Stimulated activated CD4-positive, alpha-beta T cell treated with anti-CD3 and anti-CD28 coated beads, Interleukin-15, amount 100 ng/mL, for 1 hour (primary cell): ENCODE data around the gene AMOT.

ENCODE experiments used
- DNase-seq, 2 donors: peaks; one replicate each; pipeline ENCODE4 v3.0.0-alpha.2; 2020; ENCODE audit warnings: low read depth in 1 of 2, low spot score in 1 of 2

Gene AMOT

DNA sequence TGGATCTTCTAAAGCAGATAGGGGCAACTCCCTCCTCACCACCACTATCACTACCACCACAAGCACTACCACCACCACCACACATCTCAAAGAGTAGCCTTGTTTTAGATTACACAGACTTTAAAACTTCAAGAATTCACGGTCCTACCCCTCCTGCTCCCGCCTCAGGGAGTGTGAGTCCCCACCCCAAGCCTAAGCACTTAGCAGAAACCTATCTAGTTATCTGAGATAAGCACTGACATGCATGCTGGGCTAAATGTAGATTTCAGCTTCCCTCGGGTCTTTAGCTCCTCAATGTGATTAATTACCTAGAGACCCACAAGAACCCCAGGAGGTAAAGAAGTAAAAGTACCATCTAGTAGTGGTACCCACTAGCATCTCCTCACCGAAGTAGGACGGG, 775 bp downstream of the AMOT start:
- no peak for DNase-seq

DNA sequence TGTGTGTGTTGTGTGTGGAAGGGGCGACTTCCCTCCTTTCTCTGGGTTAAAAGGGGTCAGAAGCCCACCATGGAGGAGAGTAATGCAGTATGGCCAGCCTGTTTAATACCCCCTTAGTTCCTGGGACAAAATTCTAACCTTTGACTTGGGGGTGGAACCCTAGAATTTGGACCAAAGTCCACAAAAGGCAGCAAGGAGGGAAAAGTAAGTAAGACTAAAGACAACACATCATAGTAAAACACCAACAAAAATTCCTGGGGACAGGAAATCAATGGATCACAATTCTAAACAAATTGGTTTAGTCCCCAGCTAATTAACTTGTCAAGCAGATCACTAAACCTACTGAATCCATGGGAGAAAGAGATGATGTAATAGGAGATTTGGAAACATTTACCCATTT, 3.1 kb downstream of the AMOT start:
- DNase-seq: no peak

DNA sequence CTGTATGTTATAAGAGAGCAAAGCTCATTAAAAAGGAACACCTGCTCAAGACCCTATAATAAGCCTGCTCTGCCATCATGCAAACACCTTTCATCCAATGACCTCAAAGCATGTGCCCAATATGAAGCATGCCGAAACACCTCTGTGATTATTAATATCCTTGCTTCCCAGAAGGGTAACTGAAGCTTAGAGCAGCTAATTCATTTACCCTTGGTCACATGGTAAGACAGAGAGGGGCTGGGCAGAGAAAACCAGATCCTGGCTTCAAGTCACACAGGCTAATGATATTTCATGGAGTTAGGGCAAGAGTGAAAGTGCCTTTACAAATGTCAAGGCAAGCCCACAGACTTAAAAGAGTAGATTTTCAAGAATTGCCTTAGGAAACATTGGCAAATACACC, 5.6 kb downstream of the AMOT start:
- DNase-seq: no peak

DNA sequence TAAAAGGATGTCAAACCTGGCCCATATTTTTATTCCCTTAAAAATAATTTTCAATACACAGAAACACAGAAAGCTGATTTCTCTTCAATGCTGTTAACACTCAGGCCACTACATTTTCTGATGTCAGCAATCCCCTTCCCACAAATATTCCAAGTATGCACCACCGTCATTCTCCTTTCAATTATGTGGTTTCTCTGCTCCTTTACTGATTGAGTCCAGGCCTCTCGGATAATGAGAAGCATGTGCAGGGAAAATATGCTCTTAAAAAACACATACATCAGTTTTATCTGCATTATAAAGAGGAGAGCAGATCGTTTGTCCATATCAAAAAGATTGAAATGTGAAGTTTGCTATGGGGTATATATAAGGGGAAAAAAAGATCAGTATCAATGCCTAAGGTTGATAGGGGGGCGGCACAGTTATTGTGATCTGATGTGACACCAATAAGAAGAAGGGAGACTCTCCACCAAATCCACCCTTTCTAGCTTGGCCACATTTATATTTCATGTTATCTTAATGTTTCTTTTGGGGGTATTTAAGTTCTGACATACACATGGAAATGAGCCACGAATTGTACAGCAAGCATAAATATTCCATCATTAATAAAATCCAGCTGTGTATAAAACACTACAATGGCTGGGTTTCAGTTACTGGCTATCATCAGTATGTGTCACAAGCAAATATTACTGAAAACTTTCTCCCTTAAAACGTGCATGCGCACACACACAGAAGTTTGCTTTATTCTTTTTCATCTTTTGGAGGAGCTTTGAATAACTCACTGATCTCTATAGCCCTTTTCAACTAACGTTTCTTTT, 6.4 kb downstream of the AMOT start:
- no peak for DNase-seq

DNA sequence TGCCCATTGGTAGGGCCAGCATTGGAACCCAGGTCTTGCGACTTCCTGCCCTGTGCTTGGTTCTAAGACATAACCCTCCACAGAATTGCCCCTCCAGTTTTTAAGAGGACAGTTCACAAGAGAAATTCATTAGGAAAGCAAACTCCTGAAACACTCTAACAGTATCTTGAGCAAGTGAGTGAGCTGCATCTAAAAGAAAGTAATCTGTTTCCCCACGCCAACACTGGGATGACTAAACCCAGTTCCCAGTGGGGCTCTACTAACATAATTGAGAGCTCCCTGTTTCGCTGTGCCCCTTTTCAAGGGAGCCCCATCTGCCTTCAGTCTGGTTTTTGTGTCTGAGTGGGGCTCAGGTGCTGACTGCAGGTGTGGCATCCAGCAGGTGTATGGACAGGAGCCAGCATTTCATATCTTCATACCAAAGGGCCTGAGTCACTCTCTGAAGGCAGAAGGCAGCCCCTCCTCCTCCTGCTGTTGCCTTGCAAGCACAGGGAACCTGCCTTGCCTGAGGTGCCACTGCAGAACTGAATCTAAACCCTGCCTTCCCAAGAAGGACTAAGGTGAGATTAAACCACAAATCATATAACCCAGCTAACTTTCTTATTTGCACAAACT, 8.0 kb downstream of the AMOT start:
- DNase-seq: no peak

DNA sequence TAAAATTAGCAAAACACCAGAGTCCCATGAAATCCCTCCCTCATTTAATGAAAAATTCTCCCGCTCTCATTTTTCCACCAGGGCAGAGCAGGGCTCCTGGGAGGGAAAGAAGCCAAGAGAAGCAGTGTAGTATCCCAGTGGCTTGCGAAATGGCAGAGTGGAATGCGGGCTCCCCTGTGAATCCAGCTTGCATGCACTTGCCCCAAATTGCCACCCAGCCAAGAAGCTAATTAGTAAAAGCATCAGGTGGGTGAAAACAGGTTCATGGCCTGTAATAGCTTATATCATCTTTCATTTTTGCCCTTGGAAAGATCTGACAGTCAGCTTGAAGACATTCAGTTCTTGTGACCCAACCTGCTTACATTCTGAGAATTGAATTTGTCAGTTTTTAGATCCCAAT, 10.1 kb downstream of the AMOT start:
- DNase-seq: no peak

DNA sequence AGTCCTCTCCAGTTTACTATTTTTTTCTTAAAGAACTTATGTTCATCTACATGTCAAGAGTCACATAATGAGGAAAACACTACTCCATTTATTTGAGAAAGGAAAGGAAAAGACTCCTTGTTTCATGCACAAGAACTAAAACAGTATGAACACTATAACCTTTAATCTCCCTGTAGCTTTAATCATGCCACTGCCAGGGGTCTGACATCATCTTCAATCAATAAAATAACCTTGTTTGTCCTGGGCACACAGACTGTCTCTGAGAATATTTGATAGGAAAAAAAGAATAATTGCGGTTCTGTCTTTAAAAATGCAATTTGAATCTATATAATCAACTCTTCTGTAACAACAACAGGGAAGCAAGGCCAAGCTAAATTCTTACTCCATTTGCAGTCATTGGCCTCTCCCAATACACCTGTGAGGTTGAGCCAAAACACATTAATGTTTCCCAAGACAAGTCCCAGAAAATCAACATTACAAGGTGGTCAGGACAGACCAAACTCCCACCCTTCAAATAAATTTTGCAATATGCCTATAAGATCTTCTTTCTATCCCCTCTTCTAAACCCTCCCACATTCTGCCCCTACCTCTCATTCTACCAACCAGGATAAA, 13.2 kb downstream of the AMOT start:
- no peak for DNase-seq

DNA sequence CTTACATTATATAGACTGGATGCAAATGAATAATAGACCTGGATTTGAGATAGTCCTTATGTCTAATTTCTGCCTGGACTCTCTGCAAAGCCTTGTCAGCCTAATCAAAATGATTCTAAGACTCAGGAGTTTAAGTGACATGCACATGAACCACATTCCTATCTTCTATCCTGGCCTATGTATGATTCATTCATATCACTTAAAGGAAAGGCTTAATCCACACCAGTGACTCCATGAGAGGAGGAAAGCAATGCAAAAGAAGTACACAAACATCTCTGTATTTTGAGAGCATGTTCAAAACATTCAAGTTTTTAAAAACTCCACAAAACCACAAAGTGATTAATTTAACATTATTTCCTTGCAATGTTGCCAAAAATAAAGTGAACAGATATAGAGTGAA, 14.6 kb downstream of the AMOT start:
- no peak for DNase-seq

DNA sequence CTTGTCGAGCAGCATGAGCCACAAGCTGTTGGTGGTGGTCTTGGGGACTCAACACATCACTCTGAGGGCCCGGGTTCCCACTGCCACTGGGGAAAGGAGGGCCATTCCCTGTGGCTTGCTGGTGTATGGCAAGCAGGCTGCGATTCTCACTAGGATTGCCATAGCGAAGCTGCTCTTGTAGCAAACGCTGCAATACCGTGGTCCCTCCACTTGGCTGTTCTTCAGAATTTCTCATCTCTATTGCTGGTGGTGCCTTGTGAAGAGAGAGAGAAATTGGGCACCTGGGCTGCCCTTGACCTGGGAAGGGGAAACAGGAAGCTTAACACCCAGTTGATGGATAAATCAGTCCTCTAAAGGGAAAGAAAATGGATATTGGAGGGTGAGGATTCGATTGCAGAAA, 17.7 kb downstream of the AMOT start:
- no peak for DNase-seq

DNA sequence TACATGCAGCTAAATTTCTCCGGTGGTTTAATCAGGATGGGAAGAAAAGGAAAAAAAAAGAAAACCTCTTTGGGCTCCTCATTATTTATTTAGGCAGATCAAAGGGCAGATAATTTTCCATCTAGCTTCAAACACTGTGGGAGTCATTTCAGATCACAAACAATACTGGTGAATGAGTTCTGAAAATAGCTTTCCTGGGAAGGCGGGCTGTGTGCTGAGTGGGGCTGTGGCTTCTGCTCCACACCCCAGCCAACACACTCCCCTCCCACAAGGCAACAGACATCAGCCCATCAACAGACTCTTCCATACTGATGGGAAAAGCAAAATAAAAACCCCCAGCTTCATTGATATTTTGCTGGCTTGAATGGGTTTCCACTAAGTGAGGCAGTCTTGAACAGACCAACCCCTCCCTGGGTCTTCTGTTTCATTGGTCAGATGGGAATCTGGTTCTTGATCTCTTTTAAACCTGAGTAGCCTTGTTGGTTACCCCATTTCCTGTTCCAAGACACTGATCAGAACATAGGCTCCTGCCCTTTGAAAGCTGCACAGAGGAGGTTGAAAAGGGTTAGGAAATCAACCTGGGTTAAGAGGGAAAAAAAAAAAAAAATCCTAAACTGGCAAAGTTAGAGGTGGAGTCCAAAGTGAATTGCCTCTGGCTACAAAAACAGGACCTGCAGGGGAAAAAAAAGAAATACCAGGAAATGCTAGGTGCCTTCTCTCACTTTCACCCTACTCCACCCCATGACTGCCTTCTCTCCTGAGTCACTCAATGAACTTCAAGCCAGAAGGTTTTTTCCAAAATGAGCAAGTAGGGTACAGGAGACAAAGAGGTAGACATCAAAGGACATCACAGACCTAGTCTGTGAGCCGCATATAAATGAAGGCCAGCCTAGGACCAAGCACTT, 20.0 kb downstream of the AMOT start:
- DNase-seq: no peak

DNA sequence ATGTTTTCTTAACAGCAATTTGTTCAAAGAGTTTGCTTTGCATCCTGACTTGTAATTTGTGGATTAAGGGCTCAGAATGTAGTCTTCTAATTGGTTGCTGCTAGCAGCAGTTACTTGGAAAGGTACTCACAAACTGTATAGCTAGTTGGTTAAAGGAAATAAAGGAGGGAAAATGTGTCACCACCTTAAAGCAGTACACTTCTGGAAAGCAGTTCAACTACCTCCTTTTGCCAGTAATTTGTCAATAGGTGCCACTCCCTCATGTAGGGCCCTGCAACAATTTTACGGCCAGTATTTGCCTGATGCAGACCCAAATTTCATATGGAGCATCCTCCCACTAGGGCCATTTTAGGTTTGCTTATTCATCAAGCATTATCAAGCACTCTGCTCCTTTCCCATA, 20.8 kb downstream of the AMOT start:
- no peak for DNase-seq

DNA sequence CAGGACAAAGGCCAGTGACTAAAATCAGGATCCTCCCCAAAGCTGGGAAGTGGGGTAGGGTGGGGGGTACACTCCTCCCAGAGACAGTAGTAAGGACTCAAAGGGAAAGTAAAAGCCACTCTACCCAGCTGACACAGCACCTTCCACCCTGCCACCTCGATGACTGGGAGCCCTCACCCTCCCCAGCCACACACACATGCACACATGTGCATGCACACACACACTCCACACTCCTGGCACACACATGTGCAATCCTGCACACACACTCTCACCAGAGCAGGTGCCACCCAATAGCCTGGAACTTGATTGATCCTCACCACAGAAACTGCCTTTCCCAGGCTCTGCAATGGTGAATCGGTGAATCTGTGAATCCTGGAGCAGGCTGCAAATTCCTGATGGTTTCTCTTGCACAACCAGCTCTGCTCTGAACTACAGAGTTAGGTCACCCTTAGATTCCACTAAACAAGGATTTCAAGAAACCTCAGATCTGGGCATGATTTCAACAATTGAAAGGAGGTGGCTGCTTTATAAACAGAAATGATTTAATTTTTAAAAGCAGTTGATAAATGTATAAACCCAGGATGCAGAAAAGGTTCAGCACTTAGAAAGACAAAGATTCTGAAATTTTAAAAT, 21.5 kb downstream of the AMOT start:
- DNase-seq: no peak

DNA sequence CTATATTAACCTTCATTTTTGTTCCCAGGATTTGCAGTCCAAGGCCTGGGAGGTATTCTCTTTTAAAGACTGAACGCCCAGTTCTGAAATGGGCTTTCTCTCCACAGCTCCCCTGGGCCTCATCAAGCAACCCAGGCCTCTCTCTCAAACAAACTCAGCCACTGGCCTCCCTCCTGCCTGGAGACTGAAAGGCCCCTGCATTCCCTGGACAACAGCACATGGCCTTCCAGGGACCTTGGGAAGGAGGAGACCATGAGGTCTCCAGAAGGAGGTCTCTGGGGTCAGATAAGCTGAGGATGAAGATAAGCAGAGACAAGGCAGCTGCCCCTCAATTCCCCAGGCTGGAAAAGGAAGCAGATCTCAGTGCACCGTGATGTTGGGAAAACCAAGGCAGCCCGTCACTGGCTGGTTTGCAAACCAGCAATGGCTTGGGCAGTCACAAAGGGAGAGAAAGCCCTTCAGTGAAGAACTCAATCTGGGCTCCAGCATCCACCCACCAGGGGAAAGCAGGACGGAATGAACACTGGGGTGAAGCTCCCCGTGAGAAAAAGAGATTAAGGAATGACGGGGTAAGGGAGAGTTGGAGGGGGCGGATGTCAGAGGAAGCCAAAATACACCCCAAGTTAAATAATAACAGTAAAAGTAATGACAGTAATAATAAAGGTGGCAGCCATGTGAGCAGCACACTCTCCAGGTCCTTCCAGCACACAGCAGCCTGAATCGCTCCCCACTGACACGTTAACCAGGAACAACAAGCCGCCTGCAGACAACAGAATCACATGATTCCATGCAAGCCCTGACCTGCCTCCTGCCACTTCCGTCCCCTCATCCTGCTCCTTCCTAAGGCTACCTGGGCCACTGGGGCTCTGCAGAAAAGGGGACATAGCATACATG, 22.3 kb downstream of the AMOT start:
- DNase-seq: no peak

DNA sequence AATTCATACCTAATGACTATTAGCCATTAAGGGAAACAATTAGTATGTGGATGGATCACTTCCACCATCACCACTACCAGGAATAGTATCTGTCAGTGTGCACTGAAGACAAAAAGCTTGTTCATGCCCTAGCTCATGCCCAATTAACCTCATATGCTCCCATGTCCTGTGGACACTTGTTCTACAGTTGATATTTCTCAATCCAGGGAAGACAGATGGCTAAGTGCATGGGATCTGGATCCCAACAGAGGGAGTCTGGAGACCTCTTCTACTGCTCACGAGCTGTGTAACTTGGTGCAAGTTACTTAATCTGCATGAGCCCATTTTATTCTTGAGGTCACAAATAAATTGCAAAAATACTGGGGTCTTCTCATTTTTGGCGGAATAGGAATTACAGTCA, 23.7 kb downstream of the AMOT start:
- DNase-seq: no peak

DNA sequence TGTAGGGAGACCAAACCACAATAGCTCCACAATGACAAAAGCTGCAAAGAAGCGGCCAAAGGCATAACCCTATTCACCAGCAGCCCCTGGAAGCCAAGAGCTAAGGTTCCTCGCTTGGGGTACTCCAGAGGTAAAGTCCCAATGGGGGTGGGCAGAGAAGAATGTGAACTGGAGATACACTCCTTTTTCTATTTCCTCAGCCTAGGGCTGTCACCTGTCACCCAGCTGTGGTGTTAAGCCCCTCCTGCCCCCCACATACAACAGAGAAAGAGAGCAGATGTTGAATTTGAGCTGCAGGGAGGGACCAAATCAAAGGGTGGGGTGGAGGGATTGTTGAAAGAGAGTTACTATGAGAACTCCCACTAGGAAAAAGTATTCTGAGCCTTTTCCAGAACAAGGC, 26.1 kb downstream of the AMOT start:
- no peak for DNase-seq

DNA sequence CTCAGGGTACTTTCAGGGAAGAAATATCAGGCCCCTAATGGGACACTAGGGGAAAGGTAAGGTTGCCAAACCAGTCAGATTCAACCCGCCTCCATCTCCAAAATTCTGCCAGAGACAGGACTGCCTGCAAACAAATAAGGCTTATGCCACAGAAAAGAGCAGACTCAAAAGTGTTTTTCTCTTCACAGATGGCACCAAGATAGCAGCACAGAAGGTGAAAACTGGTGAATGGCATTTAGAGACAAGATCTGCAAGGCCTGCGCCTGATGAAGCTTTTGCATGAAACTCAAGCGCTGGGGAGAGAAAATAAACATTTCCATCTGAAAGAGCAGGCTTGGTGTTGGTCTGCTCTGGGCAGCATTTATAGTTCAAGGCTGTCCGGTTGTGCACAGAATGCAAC, 27.9 kb downstream of the AMOT start:
- DNase-seq: no peak

DNA sequence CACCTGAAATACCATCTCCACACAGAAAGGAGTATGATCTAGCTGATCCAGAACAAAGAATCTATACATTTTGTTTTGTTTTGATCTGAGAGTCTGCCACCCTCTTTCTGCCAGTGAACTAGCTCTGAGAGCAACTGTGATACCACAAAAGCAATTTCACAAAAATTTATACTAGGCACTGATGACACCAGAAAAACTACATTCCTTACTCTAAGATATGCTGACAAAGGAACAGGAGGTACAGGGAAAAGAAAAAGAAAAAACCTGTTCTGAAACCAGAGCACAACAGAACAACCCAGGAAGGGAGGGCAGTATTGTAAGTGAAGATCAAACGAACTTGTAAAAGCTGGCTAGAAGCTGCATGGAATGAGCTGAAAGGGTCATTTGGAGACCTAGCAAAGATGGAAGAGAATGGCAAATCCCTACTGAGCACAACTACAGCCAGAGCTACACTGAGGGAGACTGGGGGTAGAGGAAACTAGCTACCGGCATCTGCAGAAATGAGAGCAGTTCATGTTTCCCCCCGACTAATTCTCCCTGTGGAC, 31.9 kb downstream of the AMOT start:
- DNase-seq: no peak

DNA sequence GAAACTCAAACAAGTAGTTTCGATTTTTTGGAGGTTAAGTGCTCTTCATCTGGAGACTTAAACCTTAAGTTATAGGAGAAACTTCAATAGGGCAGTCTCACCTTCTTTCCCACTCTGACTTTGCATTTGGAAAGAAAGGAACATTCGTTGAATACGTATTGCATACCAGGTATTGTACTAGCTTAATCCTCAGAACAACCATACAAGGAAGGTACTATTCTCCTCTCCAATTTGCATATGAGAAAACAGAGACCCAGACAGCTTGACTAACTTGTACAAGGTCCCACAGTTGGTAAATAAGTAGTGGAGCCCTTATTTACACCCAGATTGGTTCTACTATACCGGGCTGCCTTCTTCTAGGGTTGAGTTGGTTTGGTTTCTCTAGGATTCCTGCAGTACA, 32.6 kb downstream of the AMOT start:
- DNase-seq: no peak

DNA sequence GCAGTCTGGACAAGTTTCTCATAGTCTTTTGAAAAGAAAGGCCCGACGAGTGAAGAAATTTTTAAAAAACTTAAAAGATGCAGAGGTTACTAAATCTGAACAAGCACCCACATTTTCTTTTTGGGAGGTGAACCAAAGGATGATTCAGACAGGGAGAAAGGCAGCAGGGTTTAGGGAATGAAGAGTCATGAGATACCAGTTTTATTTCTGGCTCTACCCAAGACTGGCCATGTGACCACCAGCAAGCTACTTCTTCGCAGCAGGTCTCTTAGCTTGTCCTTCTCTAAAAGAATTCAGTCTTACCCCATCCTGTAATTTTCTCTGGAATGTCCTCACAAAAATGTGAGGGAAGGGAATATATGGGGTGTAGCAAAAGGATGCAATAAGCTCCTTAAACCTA, 37.6 kb downstream of the AMOT start:
- no peak for DNase-seq

DNA sequence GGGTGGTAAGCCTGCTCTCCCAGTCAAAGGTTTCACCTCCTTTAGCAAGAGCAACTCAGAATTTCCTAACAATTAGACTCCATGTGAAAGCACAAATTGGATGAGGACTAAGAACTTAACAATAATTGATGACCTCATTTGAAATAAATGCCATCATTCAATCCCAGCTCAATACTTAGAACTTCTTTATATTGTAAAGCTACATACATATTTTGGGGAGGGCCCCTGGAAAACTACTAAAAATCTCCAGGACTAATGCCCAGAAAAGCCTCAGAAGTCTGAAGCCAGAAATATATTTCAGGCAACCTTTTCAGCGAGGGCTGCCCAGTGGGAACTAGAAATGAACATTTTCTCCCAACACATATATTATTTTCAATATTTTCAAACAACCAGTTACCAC, 38.1 kb downstream of the AMOT start:
- DNase-seq: no peak
